ENCODE results near the gene SLC66A1. TPM values are rescaled to one million over a fixed set of nuclear protein-coding genes. Genes with fewer than 3 reads are reported as not detected.

The SLC66A1 gene
- total RNA-seq, 2 experiments from 2014 or later, result 2.6 to 2.7 TPM

DNA sequence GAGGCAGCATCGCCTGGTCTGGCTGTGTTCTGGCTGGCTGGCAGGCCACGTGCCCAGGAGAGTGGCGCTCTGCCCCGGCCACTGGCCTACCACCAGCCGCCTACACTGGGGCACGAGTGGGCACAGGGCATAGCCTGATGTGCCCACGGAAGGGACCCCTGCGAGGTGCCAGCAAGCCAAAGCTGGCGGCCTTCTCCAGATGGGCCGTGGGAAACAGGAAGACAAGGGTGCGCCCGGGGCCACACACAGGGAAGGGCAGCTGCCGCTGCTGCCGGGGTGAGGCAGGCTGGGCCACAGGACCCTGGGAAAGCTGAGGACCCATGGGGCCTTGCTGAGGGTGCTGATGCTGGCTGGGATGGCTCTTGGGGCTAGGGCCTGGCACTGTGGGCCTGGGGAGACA lies 40.7 kb downstream of the SLC66A1 start:
- CTCF ChIA-PET, result interaction anchor here (0.6 kb wide), 1 partner anchor 142 kb away, joined by 5 read pairs; no protein-coding TSS in a partner anchor
- Mint-ChIP-seq H3K4me3 (no peak overlapping the region), H3K4me1 (ENCODE audit: low read depth) (no peaks in the 10 kb centered on the region), H3K27ac (no peak overlapping the region), H3K27me3 (ENCODE audit: low read depth) (no peaks in the 10 kb centered on the region), H3K9me3 (no peaks in the 10 kb centered on the region), H3K36me3 (ENCODE audit: low read depth) (peaks cover 16% of the 10 kb centered on the region)
- intact Hi-C loops (cut with micrococcal nuclease), result no loop called here
- DNase-seq, result no peak

GRCh38 chr1:19353596-19353995 lies 41.5 kb downstream of the SLC66A1 start:
- no peaks in the 10 kb centered on the region for H3K27me3 Mint-ChIP-seq (ENCODE audit: low read depth)
- H3K36me3 Mint-ChIP-seq (ENCODE audit: low read depth), result peaks cover 16% of the 10 kb centered on the region
- no peaks in the 10 kb centered on the region for H3K9me3 Mint-ChIP-seq
- intact Hi-C loops (cut with micrococcal nuclease), result no loop called here
- no peaks in the 10 kb centered on the region for H3K4me1 Mint-ChIP-seq (ENCODE audit: low read depth)
- H3K4me3 Mint-ChIP-seq, result no peak overlapping the region
- H3K27ac Mint-ChIP-seq, result peak overlapping the region; percentile 46
- CTCF ChIA-PET, result interaction anchor here (0.6 kb wide), 1 partner anchor 313 kb away, joined by 4 read pairs; no protein-coding TSS in a partner anchor
- DNase-seq, result no peak

- H3K27ac Mint-ChIP-seq, result no peak overlapping the region
- H3K27me3 Mint-ChIP-seq (ENCODE audit: low read depth), result no peaks in the 10 kb centered on the region
- peaks cover 4% of the 10 kb centered on the region for H3K4me1 Mint-ChIP-seq (ENCODE audit: low read depth)
- CTCF ChIA-PET, result interaction anchor here (0.8 kb wide), 1 partner anchor 307 kb away, joined by 3 read pairs; no protein-coding TSS in a partner anchor
- no peak for DNase-seq
- H3K9me3 Mint-ChIP-seq, result no peaks in the 10 kb centered on the region
- intact Hi-C loops (cut with micrococcal nuclease), result no loop called here
- H3K36me3 Mint-ChIP-seq (ENCODE audit: low read depth), result peaks cover 16% of the 10 kb centered on the region
- no peak overlapping the region for H3K4me3 Mint-ChIP-seq
Observed at GRCh38 chr1:19354531-19354981, 42.4 kb downstream of the SLC66A1 start.

- CTCF ChIA-PET, result no interaction called here
- H3K27ac Mint-ChIP-seq, result peak overlapping the region; percentile 18
- H3K4me1 Mint-ChIP-seq (ENCODE audit: low read depth), result peaks cover 21% of the 10 kb centered on the region
- H3K9me3 Mint-ChIP-seq, result no peaks in the 10 kb centered on the region
- no peak overlapping the region for H3K4me3 Mint-ChIP-seq
- H3K27me3 Mint-ChIP-seq (ENCODE audit: low read depth), result no peaks in the 10 kb centered on the region
- DNase-seq, result no peak
- intact Hi-C loops (cut with micrococcal nuclease), result no loop called here
- peaks cover 12% of the 10 kb centered on the region for H3K36me3 Mint-ChIP-seq (ENCODE audit: low read depth)
Observed at GRCh38 chr1:19356266-19356665, 44.1 kb downstream of the SLC66A1 start.

DNA sequence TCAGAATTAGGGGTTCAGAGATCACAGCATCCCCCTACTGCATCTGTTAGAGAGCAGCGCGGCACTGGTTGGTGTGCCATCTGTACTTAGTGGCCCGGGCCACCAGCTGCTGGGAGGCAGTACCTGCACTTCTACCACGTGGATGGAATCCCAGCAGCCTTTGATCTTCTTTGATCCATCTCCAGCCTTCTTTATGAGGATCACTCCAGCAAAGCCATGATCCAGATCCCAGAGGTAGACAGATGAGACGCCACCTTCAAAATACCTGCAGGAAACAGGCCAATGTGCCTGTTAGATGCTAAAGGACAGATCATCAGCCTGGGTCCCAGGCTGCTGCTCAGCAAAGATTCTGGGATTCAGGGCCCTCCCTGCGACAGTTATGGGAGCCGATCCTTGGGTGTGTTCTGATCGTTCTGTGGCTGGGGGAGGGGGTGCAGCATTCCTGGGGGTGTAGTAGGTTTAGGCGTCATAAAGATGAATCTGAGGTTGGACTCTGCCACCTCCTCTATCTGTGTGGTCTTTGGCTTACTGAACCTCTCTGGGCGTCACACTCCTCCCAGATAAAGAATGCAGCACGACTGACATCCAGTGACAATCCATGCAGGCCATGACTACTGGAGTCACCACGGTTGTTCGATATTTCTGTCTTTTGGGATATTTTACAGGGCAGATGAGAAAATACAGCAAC lies 45.3 kb downstream of the SLC66A1 start:
- CTCF ChIA-PET, result no interaction called here
- intact Hi-C loops (cut with micrococcal nuclease), result no loop called here
- Mint-ChIP-seq H3K9me3 (no peaks in the 10 kb centered on the region), H3K27me3 (ENCODE audit: low read depth) (no peaks in the 10 kb centered on the region), H3K27ac (no peak overlapping the region), H3K4me3 (no peak overlapping the region), H3K36me3 (ENCODE audit: low read depth) (peaks cover 10% of the 10 kb centered on the region), H3K4me1 (ENCODE audit: low read depth) (peaks cover 30% of the 10 kb centered on the region)
- DNase-seq, result no peak

DNA sequence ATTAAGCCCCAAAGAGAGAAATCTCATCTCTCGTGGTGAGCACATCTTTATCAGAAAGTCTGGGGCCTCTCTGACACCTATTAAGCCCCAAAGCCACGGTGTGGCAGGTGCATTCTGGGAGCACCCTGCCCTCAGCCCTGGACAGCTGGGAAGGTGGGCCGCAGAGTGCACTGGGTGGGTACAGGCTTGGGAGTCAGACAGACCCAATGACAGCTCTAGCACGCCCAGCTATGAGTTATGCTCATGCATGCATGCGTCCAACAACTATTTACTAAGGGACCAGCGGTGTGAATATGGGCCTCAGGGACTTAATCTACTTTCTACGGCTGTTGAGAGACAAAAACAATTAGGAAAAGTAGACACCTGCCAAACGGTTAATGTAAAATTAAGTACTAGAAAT lies 46.6 kb downstream of the SLC66A1 start:
- Mint-ChIP-seq H3K4me3 (no peak overlapping the region), H3K36me3 (ENCODE audit: low read depth) (peaks cover 7% of the 10 kb centered on the region), H3K4me1 (ENCODE audit: low read depth) (peaks cover 40% of the 10 kb centered on the region), H3K9me3 (no peaks in the 10 kb centered on the region), H3K27me3 (ENCODE audit: low read depth) (no peaks in the 10 kb centered on the region), H3K27ac (no peak overlapping the region)
- DNase-seq, result no peak
- intact Hi-C loops (cut with micrococcal nuclease), result no loop called here
- CTCF ChIA-PET, result no interaction called here

DNA sequence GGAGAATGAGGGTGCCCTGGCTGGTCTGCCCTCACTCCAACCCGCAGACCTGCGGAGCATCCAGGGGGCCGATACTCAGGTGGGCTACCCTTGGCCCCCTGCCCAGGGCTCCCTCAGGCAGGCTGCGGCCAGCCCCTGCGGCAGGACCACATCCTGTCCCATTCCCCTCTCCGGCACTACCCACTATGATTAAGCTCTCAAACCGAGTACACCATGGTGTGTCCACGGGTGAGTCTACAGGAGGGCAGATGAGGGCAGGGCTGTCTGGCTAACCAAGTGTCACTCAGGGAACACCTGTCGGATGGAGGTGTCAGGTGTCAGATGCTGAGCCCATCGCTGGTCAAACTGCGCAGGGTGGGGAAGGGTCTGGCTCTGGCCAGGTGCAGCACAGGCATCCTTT lies 47.2 kb downstream of the SLC66A1 start:
- CTCF ChIA-PET, result interaction anchor here (0.6 kb wide), 1 partner anchor 156 kb away, joined by 3 read pairs; no protein-coding TSS in a partner anchor
- no peaks in the 10 kb centered on the region for H3K27me3 Mint-ChIP-seq (ENCODE audit: low read depth)
- peaks cover 40% of the 10 kb centered on the region for H3K4me1 Mint-ChIP-seq (ENCODE audit: low read depth)
- H3K4me3 Mint-ChIP-seq, result no peak overlapping the region
- H3K27ac Mint-ChIP-seq, result peak overlapping the region; percentile 61
- DNase-seq, result no peak
- intact Hi-C loops (cut with micrococcal nuclease), result no loop called here
- H3K9me3 Mint-ChIP-seq, result no peaks in the 10 kb centered on the region
- peaks cover 7% of the 10 kb centered on the region for H3K36me3 Mint-ChIP-seq (ENCODE audit: low read depth)

DNA sequence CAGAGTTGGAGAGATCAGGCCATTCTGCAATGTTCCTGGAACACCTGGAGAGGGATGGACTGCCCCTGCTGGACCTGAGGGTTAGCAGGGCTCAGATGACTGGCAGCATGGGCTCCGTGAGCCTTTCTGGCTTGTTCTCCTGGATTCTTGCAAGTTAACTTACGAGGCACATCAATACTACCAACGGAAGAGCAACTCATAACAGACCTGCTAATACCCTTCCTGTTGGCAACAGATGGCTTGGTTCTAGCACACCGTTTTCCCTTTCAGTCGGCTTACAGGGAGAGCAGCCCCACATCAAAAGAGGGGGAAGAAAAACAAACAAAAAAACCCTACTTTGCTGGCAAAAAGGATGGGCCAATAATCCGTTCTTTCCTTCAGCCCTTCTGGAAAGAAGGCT lies 47.9 kb downstream of the SLC66A1 start:
- H3K9me3 Mint-ChIP-seq, result no peaks in the 10 kb centered on the region
- intact Hi-C loops (cut with micrococcal nuclease), result no loop called here
- CTCF ChIA-PET, result interaction anchor here (0.6 kb wide), 1 partner anchor 155 kb away, joined by 3 read pairs; no protein-coding TSS in a partner anchor
- DNase-seq, result peak; percentile 49
- peak overlapping the region; percentile 61 for H3K27ac Mint-ChIP-seq
- peaks cover 7% of the 10 kb centered on the region for H3K36me3 Mint-ChIP-seq (ENCODE audit: low read depth)
- H3K27me3 Mint-ChIP-seq (ENCODE audit: low read depth), result no peaks in the 10 kb centered on the region
- H3K4me3 Mint-ChIP-seq, result no peak overlapping the region
- peaks cover 41% of the 10 kb centered on the region for H3K4me1 Mint-ChIP-seq (ENCODE audit: low read depth)

DNA sequence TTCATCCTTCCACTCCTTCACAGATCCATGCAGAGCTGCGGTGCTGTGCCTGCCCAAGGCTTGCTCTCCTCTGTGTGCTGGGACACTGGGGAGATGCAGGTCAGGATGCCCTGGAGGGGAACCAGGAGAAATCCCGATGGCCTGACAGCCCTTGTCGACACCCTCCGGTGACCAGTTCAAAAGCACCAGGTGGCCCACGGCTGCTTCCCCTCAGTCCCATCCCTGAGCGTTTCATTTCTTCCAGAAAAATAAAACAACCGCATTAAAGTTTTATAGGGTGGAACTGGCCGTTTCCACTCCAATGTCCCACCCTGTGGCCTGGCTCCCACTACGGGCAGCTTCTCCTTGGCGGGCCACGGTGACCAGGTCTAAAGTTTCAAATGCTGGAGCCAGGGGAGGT lies 48.3 kb downstream of the SLC66A1 start:
- Mint-ChIP-seq H3K4me1 (ENCODE audit: low read depth) (peaks cover 44% of the 10 kb centered on the region), H3K27me3 (ENCODE audit: low read depth) (no peaks in the 10 kb centered on the region), H3K36me3 (ENCODE audit: low read depth) (peaks cover 6% of the 10 kb centered on the region), H3K27ac (peak overlapping the region; percentile 41), H3K4me3 (no peak overlapping the region), H3K9me3 (no peaks in the 10 kb centered on the region)
- no peak for DNase-seq
- CTCF ChIA-PET, result no interaction called here
- intact Hi-C loops (cut with micrococcal nuclease), result no loop called here

GRCh38 chr1:19360843-19361610 lies 48.9 kb downstream of the SLC66A1 start:
- no peaks in the 10 kb centered on the region for H3K27me3 Mint-ChIP-seq (ENCODE audit: low read depth)
- no peak overlapping the region for H3K27ac Mint-ChIP-seq
- intact Hi-C loops (cut with micrococcal nuclease), result no loop called here
- CTCF ChIA-PET, result no interaction called here
- peaks cover 2% of the 10 kb centered on the region for H3K36me3 Mint-ChIP-seq (ENCODE audit: low read depth)
- DNase-seq, result no peak
- H3K9me3 Mint-ChIP-seq, result no peaks in the 10 kb centered on the region
- H3K4me1 Mint-ChIP-seq (ENCODE audit: low read depth), result peaks cover 44% of the 10 kb centered on the region
- no peak overlapping the region for H3K4me3 Mint-ChIP-seq

DNA sequence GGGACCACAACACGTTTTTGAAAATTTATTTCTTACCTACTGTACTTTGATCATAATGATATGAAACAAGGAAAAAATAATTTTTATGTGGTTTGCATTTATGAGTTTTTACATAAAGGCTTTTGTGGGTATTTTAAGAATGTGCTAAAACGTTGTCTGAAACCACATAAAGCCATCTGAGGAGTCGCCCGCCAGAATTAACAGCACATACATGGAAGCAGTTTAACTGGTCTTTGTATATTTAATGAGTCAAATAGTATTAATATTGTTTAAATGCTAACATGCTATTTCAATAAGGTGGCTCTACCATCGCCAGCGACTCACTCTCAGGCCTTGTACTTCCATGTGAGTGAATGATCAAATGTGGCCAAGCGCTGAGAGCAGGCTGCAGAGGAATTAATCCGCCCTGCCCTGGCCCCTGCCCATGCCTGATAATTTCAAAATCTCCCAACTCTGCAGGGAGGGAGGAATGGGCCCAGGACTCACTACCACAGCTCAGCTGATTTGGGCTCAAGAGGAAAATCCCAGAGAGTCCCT lies 49.6 kb downstream of the SLC66A1 start:
- H3K9me3 Mint-ChIP-seq, result no peaks in the 10 kb centered on the region
- CTCF ChIA-PET, result no interaction called here
- intact Hi-C loops (cut with micrococcal nuclease), result no loop called here
- H3K27me3 Mint-ChIP-seq (ENCODE audit: low read depth), result no peaks in the 10 kb centered on the region
- H3K4me3 Mint-ChIP-seq, result no peak overlapping the region
- no peak for DNase-seq
- H3K4me1 Mint-ChIP-seq (ENCODE audit: low read depth), result peaks cover 44% of the 10 kb centered on the region
- H3K27ac Mint-ChIP-seq, result no peak overlapping the region
- H3K36me3 Mint-ChIP-seq (ENCODE audit: low read depth), result peaks cover 2% of the 10 kb centered on the region

DNA sequence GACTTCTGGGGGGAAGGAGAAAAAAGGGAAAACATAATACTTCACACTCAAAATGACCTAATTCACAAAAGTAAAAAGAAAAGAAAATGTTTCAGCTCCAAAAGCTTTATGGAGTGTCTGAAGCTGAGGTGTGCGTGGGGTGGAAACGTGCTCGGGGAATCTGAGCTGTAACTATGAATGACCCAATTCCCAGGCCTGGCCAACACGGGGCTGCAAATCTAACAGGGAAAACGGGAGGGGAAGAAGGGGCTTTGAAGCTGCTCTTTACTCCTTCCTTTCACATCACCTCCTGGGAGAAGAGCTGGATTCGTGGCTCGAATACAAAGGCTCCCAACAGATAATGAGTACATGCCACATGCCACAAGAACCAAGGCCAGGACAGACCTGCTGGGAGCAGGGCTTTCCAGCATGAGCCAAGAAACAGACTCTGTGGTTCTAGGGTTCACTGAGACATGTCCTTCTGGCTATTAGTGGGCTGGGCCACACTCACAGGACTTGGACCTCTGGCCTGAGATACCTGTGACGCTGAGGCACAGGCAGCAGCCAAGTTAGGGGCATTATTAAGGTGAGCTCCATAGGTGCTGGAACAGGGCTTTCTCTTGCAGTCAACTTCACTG lies 51.5 kb downstream of the SLC66A1 start:
- Mint-ChIP-seq H3K4me3 (no peak overlapping the region), H3K27me3 (ENCODE audit: low read depth) (no peaks in the 10 kb centered on the region), H3K36me3 (ENCODE audit: low read depth) (no peaks in the 10 kb centered on the region), H3K4me1 (ENCODE audit: low read depth) (peaks cover 52% of the 10 kb centered on the region), H3K27ac (no peak overlapping the region), H3K9me3 (no peaks in the 10 kb centered on the region)
- CTCF ChIA-PET, result interaction anchor here (0.6 to 1.5 kb wide), 3 partner anchors 20 to 290 kb away, joined by 3 to 5 read pairs (median 3); no protein-coding TSS in a partner anchor
- intact Hi-C loops (cut with micrococcal nuclease), result no loop called here
- DNase-seq, result no peak

Measured in activated naive CD4-positive, alpha-beta T cell treated with anti-CD3 and anti-CD28 coated beads for 36 hours (primary cell).